Breast epithelium (tissue), 4 donors: ENCODE results near the gene GHRHR. TPM values are rescaled to one million over a fixed set of nuclear protein-coding genes. Genes with fewer than 3 reads are reported as not detected.

ENCODE experiments used
- DNase-seq, 2 donors: peaks; one replicate each; pipeline ENCODE4 v3.0.0-alpha.2; 2019; ENCODE audit warnings: low spot score in 2 of 2
- H3K27ac ChIP-seq, 2 donors: fragments of 200-600 bp; sonication (generic) in 1 of 2; one replicate each; pipeline ENCODE4 v1.5.1; 2016 to 2019; ENCODE audit warnings: mild to moderate bottlenecking in 1 of 2
- H3K27me3 ChIP-seq, 2 donors: fragments of 200-600 bp; sonication (generic) in 1 of 2; one replicate each; pipeline versions ENCODE4 v1.5.1 to v1.6.0; 2017 to 2019; ENCODE audit warnings: control low read depth in 1 of 2, mild to moderate bottlenecking in 1 of 2
- H3K36me3 ChIP-seq: fragments of 200-600 bp; one replicate; pipeline ENCODE4 v1.5.1; 2019
- H3K4me1 ChIP-seq, 2 donors: fragments of 200-600 bp; sonication (generic); one replicate each; pipeline ENCODE4 v1.5.1; 2016 to 2019; ENCODE audit warnings: control low read depth in 1 of 2
- H3K4me3 ChIP-seq, 3 donors: fragments of 200-600 bp; sonication (generic); 1 replicate in 2 of 3; 2 replicates in 1 of 3; pipeline ENCODE4 v1.5.1; 2016 to 2019; ENCODE audit warnings: mild to moderate bottlenecking in 3 of 3, moderate library complexity in 2 of 3
- H3K9me3 ChIP-seq, 2 donors: fragments of 200-600 bp; sonication (generic) in 1 of 2; one replicate each; pipeline ENCODE4 v1.5.1; 2016 to 2019; ENCODE audit warnings: control low read depth in 1 of 2
- CTCF ChIP-seq, 3 donors: fragments of 450-650 bp; IDR thresholded peaks; one replicate each; pipeline ENCODE4 v1.5.1; 2016 to 2017; ENCODE audit warnings: antibody characterized with exemption in 3 of 3, mild to moderate bottlenecking in 3 of 3, moderate library complexity in 3 of 3
- POLR2A ChIP-seq: fragments of 450-650 bp; IDR thresholded peaks from one replicate; pipeline ENCODE4 v1.6.1; 2016; ENCODE audit warnings: antibody characterized with exemption, mild to moderate bottlenecking, moderate library complexity
- POLR2AphosphoS5 ChIP-seq, 3 donors: sonication (generic); formaldehyde crosslinking; IDR thresholded peaks; one replicate each; pipeline ENCODE4 v1.6.1; 2017; ENCODE audit warnings: antibody characterized with exemption in 3 of 3
- intact Hi-C: fragments of 100-400 bp; cut with DNase I; formaldehyde crosslinking; loops from one replicate; pipeline ENCODE4 v1.15.1; 2023; ENCODE audit warnings: low total_unique reads
- total RNA-seq, 3 donors: library from RNA; depleted of rRNA; stranded (reverse); fragments of >200 nt; gene quantifications; one replicate each; pipeline ENCODE4 v1.1.0, GENCODE V29; 2016

GHRHR gene
- total RNA-seq, 3 donors from 2014 or later, result not detected

GRCh38 chr7:30973791-30974604 is 10.2 kb downstream of the GHRHR start:
- intact Hi-C loops, result loop anchor here (10.0 kb wide), 2 partner anchors 169 to 1829 kb away; partner anchors contain the start of gene CPVL
- no peaks in the 10 kb centered on the region for H3K9me3 ChIP-seq
- no peak overlapping the region for H3K27ac ChIP-seq
- DNase-seq, result no peak
- no peak for TF ChIP-seq POLR2A
- TF ChIP-seq POLR2AphosphoS5 (IDR thresholded peaks at IDR 0.05), result no peak
- no peak for TF ChIP-seq CTCF (IDR thresholded peaks at IDR 0.05)
- no peak overlapping the region for H3K4me3 ChIP-seq
- no peaks in the 10 kb centered on the region for H3K4me1 ChIP-seq
- no peaks in the 10 kb centered on the region for H3K27me3 ChIP-seq
- no peaks in the 10 kb centered on the region for H3K36me3 ChIP-seq

- Histone ChIP-seq H3K9me3 (no peaks in the 10 kb centered on the region), H3K4me3 (no peak overlapping the region), H3K27me3 (no peaks in the 10 kb centered on the region), H3K36me3 (no peaks in the 10 kb centered on the region), H3K27ac (no peak overlapping the region), H3K4me1 (no peaks in the 10 kb centered on the region)
- peak; percentile 39 to 50 (median 47) for TF ChIP-seq CTCF (IDR thresholded peaks at IDR 0.05)
- no peak for TF ChIP-seq POLR2AphosphoS5 (IDR thresholded peaks at IDR 0.05)
- intact Hi-C loops, result loop anchor here (10.0 kb wide), 2 partner anchors 170 to 1830 kb away; partner anchors contain the start of gene CPVL
- DNase-seq, result no peak
Observed at GRCh38 chr7:30974605-30975255, 11.0 kb downstream of the GHRHR start.

GRCh38 chr7:30975256-30975899 is 11.6 kb downstream of the GHRHR start:
- Histone ChIP-seq H3K9me3 (no peaks in the 10 kb centered on the region), H3K4me3 (no peak overlapping the region), H3K4me1 (no peaks in the 10 kb centered on the region), H3K27ac (no peak overlapping the region), H3K36me3 (no peaks in the 10 kb centered on the region), H3K27me3 (no peaks in the 10 kb centered on the region)
- TF ChIP-seq POLR2A, result no peak
- TF ChIP-seq POLR2AphosphoS5 (IDR thresholded peaks at IDR 0.05), result no peak
- TF ChIP-seq CTCF (IDR thresholded peaks at IDR 0.05), result no peak
- no peak for DNase-seq
- intact Hi-C loops, result loop anchor here (10.0 kb wide), 2 partner anchors 171 to 1831 kb away; partner anchors contain the start of gene CPVL

GRCh38 chr7:30976381-30976780 is 12.6 kb downstream of the GHRHR start:
- H3K27me3 ChIP-seq, result no peaks in the 10 kb centered on the region
- no peak overlapping the region for H3K27ac ChIP-seq
- no peak for DNase-seq
- H3K9me3 ChIP-seq, result no peaks in the 10 kb centered on the region
- TF ChIP-seq POLR2AphosphoS5 (IDR thresholded peaks at IDR 0.05) (no peak), POLR2A (no peak), CTCF (IDR thresholded peaks at IDR 0.05) (no peak)
- intact Hi-C loops, result loop anchor here (10.0 kb wide), 2 partner anchors 172 to 1832 kb away; partner anchors contain the start of gene CPVL
- no peaks in the 10 kb centered on the region for H3K4me1 ChIP-seq
- H3K36me3 ChIP-seq, result no peaks in the 10 kb centered on the region
- H3K4me3 ChIP-seq, result no peak overlapping the region
